GM23338 (cell line): ENCODE measurements around the gene RBM28. TPM values are rescaled to one million over a fixed set of nuclear protein-coding genes. Genes with fewer than 3 reads are reported as not detected.
A peak's percentile ranks its signal among the peaks of the same experiment; 100 is the strongest.

Source experiments
- ATAC-seq: fragments of 200-7000 bp; cut with Tn5 transposase; 3 replicates; pipeline ENCODE4 v1.9.1; 2020
- DNase-seq: peaks from one replicate; pipeline ENCODE4 v3.0.0-alpha.2; 2015; ENCODE audit warnings: low spot score
- H2AFZ ChIP-seq: fragments of 200-600 bp; sonication (generic); 2 replicates; pipeline ENCODE4 v1.8.0; 2016; ENCODE audit warnings: antibody characterized with exemption, mild to moderate bottlenecking, moderate library complexity
- H3F3A ChIP-seq: fragments of 200-600 bp; sonication (generic); replicated peaks from 2 replicates; pipeline ENCODE4 v1.8.0; 2017; ENCODE audit warnings: antibody characterized with exemption, mixed run types, low read depth
- H3K27ac ChIP-seq: fragments of 200-600 bp; sonication (generic); 2 replicates; pipeline ENCODE4 v1.6.1; 2016; ENCODE audit warnings: low read depth
- H3K27me3 ChIP-seq: fragments of 200-600 bp; sonication (generic); 2 replicates; pipeline ENCODE4 v1.8.0; 2016; ENCODE audit warnings: mild to moderate bottlenecking, mixed run types, moderate library complexity; ENCODE audit not compliant: insufficient read depth
- H3K36me3 ChIP-seq: fragments of 200-600 bp; sonication (generic); 2 replicates; pipeline ENCODE4 v1.8.0; 2016; ENCODE audit warnings: mild to moderate bottlenecking; ENCODE audit not compliant: insufficient read depth
- H3K4me1 ChIP-seq: fragments of 200-600 bp; sonication (generic); 2 replicates; pipeline ENCODE4 v1.8.0; 2016; ENCODE audit warnings: mild to moderate bottlenecking, moderate library complexity; ENCODE audit not compliant: insufficient read depth
- H3K4me2 ChIP-seq: fragments of 200-600 bp; sonication (generic); 2 replicates; pipeline ENCODE4 v1.7.1; 2017; ENCODE audit warnings: mixed run types
- H3K4me3 ChIP-seq: fragments of 200-600 bp; sonication (generic); 2 replicates; pipeline ENCODE4 v1.6.1; 2016; ENCODE audit warnings: mixed run types
- H3K79me2 ChIP-seq: fragments of 200-600 bp; sonication (generic); replicated peaks from 2 replicates; pipeline ENCODE4 v1.8.0; 2017; ENCODE audit warnings: mild to moderate bottlenecking; ENCODE audit not compliant: insufficient read depth
- H3K9me2 ChIP-seq: fragments of 200-600 bp; sonication (generic); 2 replicates; pipeline ENCODE4 v1.8.0; 2017; ENCODE audit not compliant: insufficient read depth
- H4K20me1 ChIP-seq: fragments of 200-600 bp; sonication (generic); replicated peaks from 2 replicates; pipeline ENCODE4 v1.8.0; 2017; ENCODE audit warnings: mild to moderate bottlenecking; ENCODE audit not compliant: insufficient read depth
- H3K27ac Mint-ChIP-seq: 2 replicates; pipeline ENCODE4 v1.8.0; 2020; ENCODE audit warnings: inconsistent platforms, mild to moderate bottlenecking, moderate library complexity, mixed read lengths
- H3K27me3 Mint-ChIP-seq: 3 replicates; pipeline ENCODE4 v1.8.0; 2022; ENCODE audit warnings: low read depth, mild to moderate bottlenecking, moderate library complexity, mixed read lengths, inconsistent platforms; ENCODE audit not compliant: insufficient read depth, poor library complexity
- H3K36me3 Mint-ChIP-seq: 3 replicates; pipeline ENCODE4 v1.8.0; 2021; ENCODE audit warnings: low read depth, mild to moderate bottlenecking, inconsistent platforms, moderate library complexity, mixed read lengths
- H3K4me1 Mint-ChIP-seq: 3 replicates; pipeline ENCODE4 v1.8.0; 2020; ENCODE audit warnings: mild to moderate bottlenecking, inconsistent platforms, mixed read lengths
- H3K4me3 Mint-ChIP-seq: 3 replicates; pipeline ENCODE4 v1.8.0; 2021; ENCODE audit warnings: moderate library complexity, mild to moderate bottlenecking, inconsistent platforms, mixed read lengths
- H3K9me3 Mint-ChIP-seq: 3 replicates; pipeline ENCODE4 v1.8.0; 2020; ENCODE audit warnings: moderate library complexity, mild to moderate bottlenecking, inconsistent platforms, mixed read lengths
- CREB1 ChIP-seq: fragments of 250-450 bp; sonication (Bioruptor Pico); IDR thresholded peaks from 2 replicates; pipeline ENCODE4 v1.5.0; 2020; ENCODE audit warnings: low read depth, mild to moderate bottlenecking, moderate library complexity
- ETS1 ChIP-seq: IDR thresholded peaks from 2 replicates; pipeline ENCODE4 v1.6.1; 2016; ENCODE audit warnings: antibody characterized with exemption
- EZH2 ChIP-seq: fragments of 200-600 bp; sonication (generic); IDR thresholded peaks from one replicate; pipeline ENCODE4 v1.8.0; 2017; ENCODE audit warnings: antibody characterized with exemption, mild to moderate bottlenecking, low read depth; ENCODE audit not compliant: unreplicated experiment
- EZH2phosphoT487 ChIP-seq: fragments of 200-600 bp; sonication (generic); IDR thresholded peaks from one replicate; pipeline ENCODE4 v1.8.1; 2018; ENCODE audit warnings: antibody characterized with exemption; ENCODE audit not compliant: unreplicated experiment
- ZNF331 ChIP-seq: fragments of 250-450 bp; sonication (Bioruptor Pico); IDR thresholded peaks from 2 replicates; pipeline ENCODE4 v1.5.0; 2020; ENCODE audit warnings: low read depth, mild to moderate bottlenecking, moderate library complexity
- ZNF462 ChIP-seq: fragments of 250-450 bp; sonication (Bioruptor Pico); IDR thresholded peaks from 2 replicates; pipeline ENCODE4 v1.5.0; 2020; ENCODE audit warnings: mild to moderate bottlenecking, moderate library complexity
- polyA plus RNA-seq: library from polyadenylated mRNA; unstranded; fragments of >200 nt; fragmentation: Nextera tagmentation; extraction: Ambion mirVana; gene quantifications from 2 replicates; pipeline ENCODE4 v1.2.1, GENCODE V29; 2016
- total RNA-seq: library from RNA; depleted of rRNA; stranded (reverse); fragments of >200 nt; shearing (Covaris generic); gene quantifications from 2 replicates; pipeline ENCODE4 v1.2.3, GENCODE V29; 2014

Gene RBM28
- total and polyA plus RNA-seq, 2 experiments from 2014 or later, result 24.3 to 87.5 TPM

GRCh38 chr7:128351296-128352152 lies 7.8 kb upstream of the RBM28 start (continued):
- no peak for TF ChIP-seq ZNF462
- peak; percentile 40 for TF ChIP-seq EZH2

DNA sequence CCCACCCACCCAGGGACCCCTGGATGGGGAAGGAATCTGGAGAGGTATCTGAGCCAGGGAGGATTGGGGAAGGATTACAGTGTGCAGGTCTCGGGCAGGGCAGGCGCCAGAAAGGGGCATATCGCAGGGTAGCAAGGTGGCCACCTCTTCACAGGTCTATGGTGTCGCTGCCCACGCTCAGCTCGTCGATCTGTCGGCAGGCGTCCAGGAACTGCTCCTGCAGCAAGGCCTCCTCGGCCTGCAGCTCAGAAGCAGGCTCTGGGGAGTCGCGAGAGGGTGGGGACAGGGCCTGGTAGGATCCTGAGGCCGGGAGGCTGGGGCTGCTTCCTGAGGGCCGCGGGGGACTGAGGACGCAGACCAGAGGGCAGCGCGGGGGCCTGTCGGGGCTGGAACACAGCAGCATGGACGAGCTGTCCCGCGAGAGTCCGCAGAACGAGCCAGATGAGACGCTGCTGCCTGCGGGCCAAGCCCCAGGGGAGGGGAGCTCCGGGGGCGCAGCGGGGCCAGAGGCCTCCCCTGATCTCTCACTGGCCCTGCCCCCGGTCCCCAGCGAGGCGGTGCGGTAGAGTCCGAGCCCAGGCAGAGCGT lies 7.1 kb upstream of the RBM28 start:
- ATAC-seq (no peak; the same call in 2 of the 3 replicates), DNase-seq (no peak)
- peaks cover 8% of the 10 kb centered on the region for H3K4me1 Mint-ChIP-seq
- no peaks in the 10 kb centered on the region for H4K20me1 ChIP-seq
- peaks cover 4% of the 10 kb centered on the region; the same call in 1 of the 2 replicates for H3K4me1 ChIP-seq
- no peaks in the 10 kb centered on the region for H3K36me3 ChIP-seq
- H3F3A ChIP-seq, result no peaks in the 10 kb centered on the region
- peak overlapping the region; percentile 55; the same call in 1 of the 2 replicates for H3K4me2 ChIP-seq
- no peaks in the 10 kb centered on the region for H3K36me3 Mint-ChIP-seq
- TF ChIP-seq CREB1 (CRISPR knock-in tag) (no peak), ZNF331 (CRISPR knock-in tag) (no peak), ETS1 (no peak), EZH2phosphoT487 (peak; percentile 10)
- no peak overlapping the region for H3K27ac ChIP-seq
- H3K4me3 ChIP-seq, result peak overlapping the region; percentile 46; the same call in 1 of the 2 replicates
- H3K4me3 Mint-ChIP-seq, result no peak overlapping the region; the same call in 2 of the 3 replicates
- peaks cover 84% of the 10 kb centered on the region for H3K27me3 ChIP-seq
- H3K27ac Mint-ChIP-seq, result no peak overlapping the region
- H3K9me3 Mint-ChIP-seq, result no peaks in the 10 kb centered on the region; the same call in 2 of the 3 replicates
- no peaks in the 10 kb centered on the region for H3K9me2 ChIP-seq
- peaks cover 46% of the 10 kb centered on the region for H3K27me3 Mint-ChIP-seq
- H3K79me2 ChIP-seq, result no peaks in the 10 kb centered on the region
- peak overlapping the region; percentile 97 for H2AFZ ChIP-seq
